Measurements from ENCODE around the gene CYP2S1.
"Not testable (repeated sequence)": the region's sequence is repeated elsewhere in the genome, so short reads cannot be mapped to it uniquely, and the experiment has no call there.

The CYP2S1 gene

DNA sequence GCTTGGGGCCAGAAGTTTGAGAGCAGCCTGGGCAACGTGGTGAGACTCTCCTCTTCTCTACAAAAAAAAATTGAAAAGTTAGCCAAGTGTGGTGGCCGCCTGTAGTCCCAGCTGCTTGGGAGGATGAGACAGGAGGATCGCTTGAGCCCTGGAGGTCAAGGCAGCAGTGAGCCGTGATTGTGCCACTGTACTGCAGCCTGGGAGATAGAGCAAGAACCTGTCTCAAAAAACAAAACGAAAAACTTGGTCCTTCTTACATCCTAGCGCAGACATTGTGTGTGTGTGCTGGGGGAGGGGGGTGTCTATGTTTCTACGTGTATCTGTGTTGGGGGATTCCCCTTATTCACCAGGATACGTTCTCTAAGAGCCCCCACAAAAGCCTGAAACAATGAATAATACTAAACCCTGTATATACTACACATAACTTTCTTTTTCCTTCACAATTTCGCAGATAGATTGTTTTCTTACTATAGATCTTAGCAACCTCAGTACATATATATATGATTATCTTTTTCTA is 33.9 kb downstream of the CYP2S1 start:
- DNase-seq (ENCODE audit: low read depth), result peak; percentile 4

DNA sequence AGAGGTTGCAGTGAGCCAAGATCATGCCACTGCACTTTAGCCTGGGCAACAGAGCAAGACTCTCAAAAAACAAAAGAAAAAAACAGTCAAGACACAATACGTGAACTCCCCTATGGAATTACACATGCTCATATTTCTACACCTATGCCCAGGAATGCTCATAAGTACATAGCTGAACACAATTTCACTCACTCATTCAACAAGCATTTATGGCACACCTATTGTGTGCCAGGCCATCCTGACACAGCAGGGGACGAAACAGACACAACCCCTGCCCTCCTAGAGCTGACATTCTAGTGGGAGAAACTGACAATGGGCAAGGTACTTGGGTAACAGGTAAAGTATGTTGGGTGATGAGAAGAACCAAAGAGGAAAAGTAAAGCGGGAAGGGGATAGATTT is 35.5 kb downstream of the CYP2S1 start:
- DNase-seq (ENCODE audit: low read depth), result no peak

DNA sequence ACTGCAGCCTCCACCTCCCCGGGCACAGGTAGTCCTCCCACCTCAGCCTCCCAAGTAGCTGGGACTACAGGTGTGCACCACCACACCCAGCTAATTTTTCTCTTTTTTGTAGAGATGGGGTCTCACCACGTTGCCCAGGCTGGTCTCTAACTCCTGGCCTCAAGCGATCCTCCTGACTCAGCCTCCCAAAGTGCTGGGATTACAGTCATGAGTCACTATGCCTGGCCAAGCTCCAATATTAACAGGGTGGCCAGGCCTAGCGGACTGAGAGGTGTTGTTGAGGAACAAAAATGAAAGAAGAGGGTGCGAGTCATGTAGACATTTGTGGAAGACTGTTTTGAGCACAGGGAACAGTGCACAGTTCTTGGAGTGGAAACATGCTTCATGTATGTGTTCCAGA is 36.3 kb downstream of the CYP2S1 start:
- DNase-seq (ENCODE audit: low read depth), result not testable (repeated sequence)

DNA sequence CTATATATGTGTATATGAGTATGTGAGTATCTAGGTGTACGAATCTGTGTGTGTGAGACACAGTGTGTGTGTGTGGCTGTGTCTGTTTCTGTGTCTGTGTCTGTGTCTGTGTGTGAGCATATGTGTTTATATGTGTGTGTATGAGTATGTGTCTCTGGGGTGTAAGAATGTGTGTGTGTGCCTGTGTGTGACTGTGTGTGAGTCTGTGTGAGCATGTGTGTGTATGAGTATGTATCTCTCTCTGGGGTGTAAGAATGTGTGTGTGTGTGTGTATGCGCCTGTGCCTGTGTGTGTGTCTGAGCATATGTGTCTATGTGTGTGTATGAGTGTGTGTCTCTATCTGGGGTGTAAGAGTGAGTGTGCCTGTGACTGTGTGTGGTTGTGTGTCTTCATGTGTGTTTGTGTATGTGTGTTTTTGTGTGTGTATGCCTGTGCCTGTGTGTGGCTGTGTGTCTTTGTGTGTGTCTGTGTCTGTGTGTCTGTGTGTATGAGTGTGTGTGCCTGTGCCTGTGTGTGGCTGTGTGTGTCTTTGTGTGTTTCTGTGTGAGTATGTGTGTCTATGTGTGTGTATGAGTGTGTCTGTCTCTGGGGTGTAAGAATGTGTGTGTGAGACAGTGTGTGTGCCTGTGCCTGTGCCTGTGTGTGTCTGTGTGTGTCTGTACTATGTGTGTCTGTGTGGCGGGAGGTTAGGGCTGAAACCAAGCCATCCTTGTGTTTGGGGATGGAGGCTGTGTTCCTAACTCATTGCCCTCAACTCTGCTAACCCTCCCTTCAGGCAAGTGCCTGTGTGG is 37.2 kb downstream of the CYP2S1 start:
- no peak for DNase-seq (ENCODE audit: low read depth)

DNA sequence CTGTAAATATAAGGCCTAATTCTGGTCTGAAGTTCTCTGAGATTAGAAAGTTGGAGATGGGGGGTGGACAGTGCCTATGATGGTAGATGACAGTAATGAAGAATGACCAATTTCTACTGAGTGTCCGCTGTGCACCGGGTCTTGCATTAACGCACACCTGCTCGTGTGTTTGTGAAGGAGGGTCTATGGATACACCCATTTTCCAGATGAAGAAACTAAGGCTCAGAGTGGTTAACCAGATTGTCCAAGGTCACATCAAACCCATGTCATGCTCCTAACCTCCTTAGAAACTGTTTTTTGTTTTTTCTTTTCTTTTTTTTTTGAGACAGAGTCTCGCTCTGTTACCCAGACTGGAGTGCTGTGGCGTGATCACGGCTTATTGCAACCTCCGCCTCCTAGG is 39.7 kb downstream of the CYP2S1 start:
- no peak for DNase-seq (ENCODE audit: low read depth)

DNA sequence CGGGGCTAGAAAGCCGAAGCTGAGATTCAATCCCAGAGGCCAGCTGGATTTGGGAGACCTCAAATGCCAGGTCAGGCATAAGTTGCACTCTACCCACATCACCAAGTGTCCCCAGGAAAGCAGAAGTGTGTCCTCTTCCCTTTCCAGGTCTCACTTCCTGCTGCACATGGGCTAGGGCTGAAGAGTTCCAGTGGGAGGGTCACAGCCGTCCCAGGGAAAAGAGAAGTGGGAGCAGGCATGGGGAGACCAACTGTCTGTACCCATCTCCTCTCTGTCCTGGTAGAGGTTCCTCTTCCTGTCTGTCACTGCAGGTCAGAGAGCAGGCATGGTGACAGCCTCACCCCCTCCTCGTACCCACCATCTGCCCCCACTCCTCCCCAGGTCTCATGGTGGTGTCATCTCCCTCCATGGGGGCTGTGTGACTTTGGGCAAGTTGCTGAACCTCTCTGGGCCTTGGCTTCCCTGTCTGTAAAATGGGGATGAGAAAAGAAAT is 40.8 kb downstream of the CYP2S1 start:
- DNase-seq (ENCODE audit: low read depth), result no peak

DNA sequence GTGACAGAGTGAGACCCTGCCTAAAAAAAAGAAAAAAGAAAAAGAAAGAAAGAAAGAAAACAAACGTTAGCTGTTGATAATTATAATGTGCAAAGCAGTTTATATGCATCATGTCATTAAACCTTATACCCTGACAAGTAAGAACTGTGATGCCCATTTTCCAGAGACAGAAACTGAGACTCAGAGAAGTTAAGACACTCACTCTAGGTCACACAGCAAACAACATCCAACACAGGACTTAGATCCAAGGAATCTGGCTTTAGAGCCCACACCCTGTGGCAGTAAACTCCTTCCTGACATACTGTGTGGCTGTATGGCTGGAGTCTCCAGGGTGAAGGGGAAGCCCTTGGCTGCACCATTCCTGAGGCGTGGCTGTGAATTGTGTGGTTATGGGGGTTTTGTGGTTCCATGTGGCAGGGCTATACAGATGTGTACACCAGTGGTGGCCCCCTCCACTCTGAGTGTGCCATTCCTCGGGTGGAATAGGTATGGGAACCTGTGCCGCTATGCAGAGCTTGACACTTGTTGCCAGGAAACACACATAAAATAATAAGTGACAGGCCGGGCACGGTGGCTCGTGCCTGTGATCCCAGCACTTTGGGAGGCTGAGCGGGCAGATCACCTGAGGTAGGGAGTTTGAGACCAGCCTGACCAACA is 41.6 kb downstream of the CYP2S1 start:
- DNase-seq (ENCODE audit: low read depth), result no peak

DNA sequence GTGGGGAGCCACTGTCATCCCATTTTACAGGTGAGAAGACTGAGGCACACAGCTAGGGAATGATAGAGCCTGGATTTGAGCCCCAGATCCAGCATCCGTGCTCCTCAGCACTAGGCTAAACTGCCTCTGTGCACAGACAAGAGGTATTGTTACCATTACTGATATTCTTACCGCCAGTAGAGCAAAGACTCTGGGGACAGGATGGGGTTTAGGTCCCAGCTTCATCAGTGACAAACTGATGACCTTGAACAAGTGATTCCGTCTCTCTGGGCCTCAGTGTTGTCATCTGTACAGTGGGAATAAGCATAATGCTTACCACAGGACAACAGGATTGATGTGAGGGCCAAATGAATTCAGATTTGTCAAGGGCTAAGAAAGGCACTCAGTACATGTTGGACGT is 42.5 kb downstream of the CYP2S1 start:
- DNase-seq (ENCODE audit: low read depth), result no peak

DNA sequence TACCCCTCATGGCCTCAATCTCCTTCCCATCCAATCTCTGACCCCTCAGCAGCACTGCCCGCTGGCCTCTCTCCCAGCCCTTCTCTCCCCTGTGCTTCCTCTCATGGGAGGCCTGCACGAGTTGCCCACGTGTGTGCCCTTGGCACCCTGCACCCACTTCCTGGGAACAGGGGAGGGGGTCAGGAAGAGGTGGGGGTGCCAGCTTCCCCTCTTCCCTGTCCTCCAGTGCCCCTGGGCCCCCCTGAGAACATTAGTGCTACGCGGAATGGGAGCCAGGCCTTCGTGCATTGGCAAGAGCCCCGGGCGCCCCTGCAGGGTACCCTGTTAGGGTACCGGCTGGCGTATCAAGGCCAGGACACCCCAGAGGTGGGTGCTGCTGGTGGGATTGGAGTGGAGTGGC is 45.2 kb downstream of the CYP2S1 start:
- DNase-seq (ENCODE audit: low read depth), result no peak

DNA sequence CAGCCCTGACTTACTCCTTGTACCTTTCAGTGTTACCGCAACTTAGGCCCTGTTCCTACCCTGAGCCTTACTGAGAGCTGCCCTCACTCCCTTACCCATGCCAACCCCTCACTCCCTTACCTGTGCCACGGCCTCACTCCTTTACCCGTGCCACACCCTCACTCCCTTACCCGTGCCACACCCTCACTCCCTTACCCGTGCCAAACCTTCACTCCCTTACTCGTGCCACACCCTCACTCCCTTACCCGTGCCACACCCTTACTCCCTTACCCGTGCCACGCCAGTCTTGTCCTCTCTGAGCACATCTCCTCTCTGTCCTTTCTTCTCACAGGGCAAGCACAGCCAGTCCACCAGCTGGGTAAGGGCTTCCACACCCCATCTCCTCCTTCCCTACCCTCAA is 46.3 kb downstream of the CYP2S1 start:
- DNase-seq (ENCODE audit: low read depth), result no peak

DNA sequence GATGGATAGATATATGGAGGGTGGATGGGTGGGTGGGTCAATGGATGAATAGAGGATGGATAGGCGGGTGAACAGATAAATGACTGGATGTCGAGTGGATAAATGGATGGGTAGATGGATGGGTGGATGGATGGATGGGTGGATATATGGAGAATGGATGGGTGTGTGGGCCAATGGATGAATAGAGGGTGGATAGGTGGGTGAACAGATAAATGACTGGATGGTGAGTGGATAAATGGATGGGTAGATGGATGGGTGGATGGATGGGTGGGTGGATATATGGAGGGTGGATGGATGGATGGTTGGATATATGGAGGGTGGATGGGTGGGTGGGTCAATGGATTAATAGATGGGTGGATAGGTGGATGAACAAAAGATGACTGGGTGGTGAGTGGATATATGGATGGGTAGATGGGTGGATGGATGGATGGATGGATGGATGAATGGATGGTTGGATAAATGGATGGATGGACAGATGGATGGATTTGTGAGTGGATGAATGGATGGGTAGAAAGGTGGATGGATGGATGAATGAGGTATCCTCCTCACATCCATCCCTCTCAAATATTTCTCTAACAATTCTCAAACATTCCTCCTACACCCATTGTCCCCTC is 47.0 kb downstream of the CYP2S1 start:
- no peak for DNase-seq (ENCODE audit: low read depth)

DNA sequence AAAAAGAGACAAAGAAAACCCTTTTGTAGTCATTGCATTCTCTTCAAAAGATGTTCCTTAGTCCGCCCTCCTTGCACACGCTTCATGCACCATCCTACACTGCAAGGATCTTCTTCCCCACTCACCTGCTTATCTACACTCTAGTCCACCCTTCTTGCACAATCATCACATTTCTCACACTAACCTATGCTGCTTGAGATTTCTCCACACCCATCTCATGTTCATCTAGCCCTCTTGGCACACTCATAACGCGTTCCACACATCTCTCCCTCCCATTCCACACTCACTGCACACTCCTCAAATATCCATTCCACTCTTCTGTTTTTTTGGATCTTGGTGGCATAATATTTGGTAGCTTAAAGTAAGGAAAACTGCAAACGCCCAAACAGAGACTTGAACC is 48.8 kb downstream of the CYP2S1 start:
- no peak for DNase-seq (ENCODE audit: low read depth)

DNA sequence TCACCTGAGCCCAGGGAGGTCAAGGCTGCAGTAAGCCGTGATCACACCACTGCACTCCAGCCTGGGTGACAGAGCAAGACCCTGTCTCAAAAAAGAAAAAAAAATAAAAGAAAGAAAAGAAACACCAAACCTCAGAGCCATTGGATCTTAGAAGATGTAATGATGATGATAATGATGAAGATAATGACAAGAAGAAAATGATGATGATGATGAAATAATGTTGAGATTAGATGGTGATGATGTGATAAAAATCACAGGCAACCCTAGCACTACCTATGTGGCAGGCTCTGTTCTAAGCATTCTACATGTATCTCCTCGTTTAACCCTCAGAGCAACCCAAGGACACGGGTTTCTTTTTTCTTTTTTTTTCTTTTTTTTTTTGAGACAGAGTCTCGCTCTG is 51.1 kb downstream of the CYP2S1 start:
- DNase-seq (ENCODE audit: low read depth), result no peak

DNA sequence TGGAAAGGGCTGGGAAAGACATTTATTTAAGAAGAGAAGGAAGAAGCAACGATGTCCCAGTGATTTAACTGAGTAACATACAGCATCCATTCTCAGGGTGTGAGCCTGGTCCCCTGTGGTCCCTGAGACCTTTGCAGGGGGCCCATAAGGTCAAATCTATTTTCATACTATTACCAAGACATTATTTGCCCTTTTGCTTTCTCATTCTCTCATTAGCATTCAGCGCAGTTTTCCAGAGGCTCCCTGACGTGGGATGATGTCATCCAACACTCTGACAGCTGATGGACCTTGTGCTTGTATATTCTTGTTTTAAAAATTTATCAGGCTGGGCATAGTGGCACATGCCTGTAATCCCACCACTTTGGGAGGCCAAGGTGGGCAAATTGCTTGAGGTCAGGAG is 52.8 kb downstream of the CYP2S1 start:
- DNase-seq (ENCODE audit: low read depth), result no peak

DNA sequence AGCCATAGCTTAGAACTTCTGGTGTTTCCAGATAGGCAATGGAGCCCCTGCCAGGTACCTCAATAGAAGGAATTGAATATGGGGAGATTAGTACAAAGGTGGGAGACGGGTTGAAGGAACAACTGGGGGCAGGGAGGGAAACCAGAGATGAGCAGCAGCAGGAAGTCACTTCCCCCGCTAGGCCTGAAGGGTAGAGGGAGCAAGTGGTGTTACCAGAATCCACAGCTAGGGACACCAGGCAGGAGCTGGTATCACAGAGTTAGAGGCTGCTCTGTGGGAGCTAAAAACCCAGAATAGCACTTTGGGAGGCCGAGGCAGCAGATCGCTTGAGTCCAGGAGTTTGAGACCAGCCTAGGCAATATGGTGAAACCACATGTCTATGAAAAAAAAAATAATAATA is 55.9 kb downstream of the CYP2S1 start:
- DNase-seq (ENCODE audit: low read depth), result no peak

DNA sequence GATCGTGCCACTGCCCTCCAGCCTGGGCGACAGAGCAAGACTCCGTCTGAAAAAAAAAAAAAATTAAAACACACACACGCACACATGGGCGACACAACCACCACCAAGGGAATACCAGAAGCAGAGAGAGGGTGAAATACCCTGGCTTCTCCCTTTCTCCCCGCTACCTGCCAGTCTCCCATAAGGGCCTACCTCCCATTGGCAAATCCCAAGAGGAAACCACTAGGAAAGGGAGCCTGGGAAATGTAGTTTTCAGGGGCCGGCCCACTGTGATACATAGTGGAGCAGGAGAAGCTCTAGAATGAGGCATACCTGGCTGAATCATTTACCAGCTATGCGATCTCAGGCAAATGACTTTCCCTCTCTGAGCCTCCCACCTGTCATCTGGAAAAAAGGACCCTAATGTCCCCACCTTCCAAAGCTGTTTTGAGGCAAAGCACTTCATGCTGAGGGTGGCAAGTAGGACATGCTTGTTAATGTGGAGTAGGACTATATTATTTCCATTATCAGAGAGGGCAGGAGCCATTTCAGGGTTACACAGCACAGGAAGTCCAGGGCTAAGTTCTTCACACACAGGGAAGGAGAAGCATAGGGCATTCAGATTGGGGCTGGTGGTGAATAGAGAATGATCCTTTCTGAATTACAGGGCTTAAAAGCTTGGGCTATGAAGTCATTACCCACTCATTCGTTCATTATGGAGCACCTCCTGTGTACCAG is 56.8 kb downstream of the CYP2S1 start:
- DNase-seq (ENCODE audit: low read depth), result no peak

DNA sequence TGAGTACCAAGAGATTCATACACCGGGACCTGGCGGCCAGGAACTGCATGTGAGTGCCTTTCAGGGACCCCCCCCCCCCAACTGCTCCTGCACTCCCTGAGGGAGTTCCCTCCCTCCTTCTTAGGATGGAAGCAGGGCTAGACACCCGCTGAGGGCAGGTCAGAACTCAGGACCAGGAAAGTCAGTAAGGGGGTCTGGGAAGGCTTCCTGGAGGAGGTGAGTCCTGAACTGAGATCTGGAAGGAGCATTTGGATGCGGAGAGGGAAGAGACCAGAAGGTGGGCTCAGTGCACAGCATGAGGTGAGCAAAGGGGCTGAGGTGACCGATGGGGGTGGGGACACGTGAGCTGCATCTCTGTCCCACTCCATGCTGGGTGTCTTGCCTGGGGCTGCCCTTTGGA is 60.6 kb downstream of the CYP2S1 start:
- no peak for DNase-seq (ENCODE audit: low read depth)

DNA sequence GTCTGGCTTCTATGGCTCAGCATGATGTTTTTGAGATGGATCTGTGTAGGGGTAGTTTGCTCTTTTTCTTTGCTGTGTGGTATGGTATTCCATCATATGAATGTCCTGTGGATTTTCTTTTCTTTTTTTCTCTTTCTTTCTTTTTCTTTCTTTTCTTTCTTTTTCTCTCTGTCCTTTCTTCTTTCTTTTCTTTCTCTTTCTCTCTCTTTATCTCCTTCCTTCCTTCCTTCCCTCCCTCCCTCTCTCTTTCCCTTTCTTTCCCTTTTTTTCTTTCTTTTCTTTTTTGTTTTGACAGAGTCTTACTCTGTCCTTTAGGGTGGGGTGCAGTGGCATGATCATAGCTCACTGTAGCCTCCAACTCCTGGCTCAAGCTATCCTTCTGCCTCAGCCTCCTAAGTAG is 62.2 kb downstream of the CYP2S1 start:
- no peak for DNase-seq (ENCODE audit: low read depth)
